H1 (cell line): Measurements from ENCODE around the gene CD84. TPM values are rescaled to one million over a fixed set of nuclear protein-coding genes. Genes with fewer than 3 reads are reported as not detected.

ENCODE experiments used
- CTCF ChIA-PET: fragments of 300-600 bp; sonication (Branson Sonifier 250); formaldehyde crosslinking; loops from one replicate; lab custom pipeline; 2021; ENCODE audit not compliant: partially characterized antibody; lab: Charles Lee
- POLR2A ChIA-PET: fragments of 300-600 bp; sonication (Branson Sonifier 250); formaldehyde crosslinking; loops from one replicate; lab custom pipeline; 2021; ENCODE audit warnings: inconsistent platforms; ENCODE audit not compliant: partially characterized antibody; lab: Charles Lee
- DNase-seq, 2 experiments: peaks; one replicate each; pipeline versions ENCODE4 v3.0.0 to v3.0.0-alpha.2; 2010 to 2022; ENCODE audit warnings: low spot score in 2 of 2, low read depth in 1 of 2, mixed read lengths in 1 of 2
- FAIRE-seq: peaks from 2 replicates; lab custom pipeline; 2011; peaks lifted over from hg19 to GRCh38; lab: Jason Lieb, UNC
- H2AFZ ChIP-seq: 2 replicates; pipeline ENCODE4 v1.8.1; 2012; ENCODE audit warnings: low read length, inconsistent platforms
- H2AK5ac ChIP-seq: 2 replicates; pipeline ENCODE4 v1.6.1; 2013; ENCODE audit warnings: low read depth, low read length
- H2BK120ac ChIP-seq: replicated peaks from 2 replicates; pipeline ENCODE3; 2013; ENCODE audit warnings: low read depth, low read length, inconsistent platforms
- H2BK12ac ChIP-seq: 2 replicates; pipeline ENCODE4 v1.6.1; 2013; ENCODE audit warnings: low read depth, low read length
- H2BK15ac ChIP-seq: 2 replicates; pipeline ENCODE4 v1.6.1; 2013; ENCODE audit warnings: low read length
- H2BK20ac ChIP-seq: 2 replicates; pipeline ENCODE4 v1.6.1; 2013; ENCODE audit warnings: low read length
- H2BK5ac ChIP-seq: 2 replicates; pipeline ENCODE4 v1.6.1; 2013; ENCODE audit warnings: low read depth, low read length
- H3K14ac ChIP-seq: 2 replicates; pipeline ENCODE4 v1.6.1; 2013; ENCODE audit warnings: inconsistent platforms; ENCODE audit not compliant: insufficient read length
- H3K18ac ChIP-seq: 2 replicates; pipeline ENCODE4 v1.6.1; 2013; ENCODE audit warnings: low read length; ENCODE audit errors: extremely low read depth
- H3K23ac ChIP-seq: 2 replicates; pipeline ENCODE4 v1.6.1; 2013; ENCODE audit warnings: inconsistent platforms; ENCODE audit not compliant: insufficient read length
- H3K23me2 ChIP-seq: 2 replicates; pipeline ENCODE4 v1.6.1; 2013; ENCODE audit warnings: low read depth, low read length
- H3K27ac ChIP-seq: 2 replicates; pipeline ENCODE4 v1.6.1; 2011; ENCODE audit warnings: low read depth, low read length, inconsistent platforms
- H3K27me3 ChIP-seq, 4 experiments: replicated peaks in 1 of 4; 1 replicate in 1 of 4; 2 replicates in 3 of 4; pipeline versions ENCODE4 v1.6.1 to v1.8.1; 2011 to 2013; ENCODE audit warnings: low read length in 3 of 4, mild to moderate bottlenecking in 3 of 4, inconsistent platforms in 2 of 4, mixed read lengths in 2 of 4, moderate library complexity in 1 of 4; ENCODE audit not compliant: control insufficient read depth in 3 of 4, insufficient read depth in 3 of 4; ENCODE audit errors: extremely low read depth in 1 of 4
- H3K36me3 ChIP-seq, 4 experiments: 2 replicates each; pipeline versions ENCODE4 v1.6.1 to v1.8.1; 2011 to 2013; ENCODE audit warnings: mild to moderate bottlenecking in 4 of 4, low read length in 3 of 4, moderate library complexity in 2 of 4, control low read depth in 1 of 4, inconsistent platforms in 1 of 4; ENCODE audit not compliant: insufficient read depth in 4 of 4, control insufficient read depth in 2 of 4
- H3K4ac ChIP-seq: replicated peaks from 2 replicates; pipeline ENCODE3; 2013; ENCODE audit warnings: low read length, low read depth, mixed read lengths, inconsistent platforms; ENCODE audit not compliant: insufficient read length
- H3K4me1 ChIP-seq, 4 experiments: replicated peaks in 1 of 4; 1 replicate in 1 of 4; 2 replicates in 3 of 4; pipeline versions ENCODE4 v1.6.1 to v1.8.1; 2011 to 2013; ENCODE audit warnings: low read length in 3 of 4, inconsistent platforms in 2 of 4, mixed read lengths in 1 of 4; ENCODE audit not compliant: insufficient read depth in 4 of 4, control insufficient read depth in 3 of 4
- H3K4me2 ChIP-seq, 2 experiments: 2 replicates each; pipeline versions ENCODE4 v1.6.1 to v1.8.1; 2011 to 2013; ENCODE audit warnings: low read depth in 2 of 2, low read length in 2 of 2, control low read depth in 1 of 2, inconsistent platforms in 1 of 2, mild to moderate bottlenecking in 1 of 2; ENCODE audit not compliant: insufficient read depth in 1 of 2
- H3K4me3 ChIP-seq, 4 experiments: fragments of 200-600, 300-600 bp in 1 of 4; sonication (generic), shearing (Covaris generic), sonication (Bioruptor Twin) in 1 of 4; 2 replicates each; pipeline versions ENCODE4 v1.5.1 to v1.8.1; 2011 to 2016; ENCODE audit warnings: low read length in 4 of 4, low read depth in 3 of 4, control low read depth in 2 of 4, inconsistent platforms in 2 of 4, mild to moderate bottlenecking in 2 of 4, mixed read lengths in 1 of 4, moderate library complexity in 1 of 4; ENCODE audit not compliant: insufficient read depth in 2 of 4; ENCODE audit errors: extremely low read depth in 1 of 4
- H3K56ac ChIP-seq: replicated peaks from 2 replicates; pipeline ENCODE3; 2013; ENCODE audit warnings: low read depth, mild to moderate bottlenecking, mixed read lengths, low read length, inconsistent platforms; ENCODE audit not compliant: insufficient read length
- H3K79me1 ChIP-seq: 2 replicates; pipeline ENCODE4 v1.6.1; 2013; ENCODE audit warnings: low read depth, low read length, control low read depth
- H3K79me2 ChIP-seq, 2 experiments: 2 replicates each; pipeline versions ENCODE4 v1.6.1 to v1.8.1; 2012 to 2013; ENCODE audit warnings: low read length in 2 of 2, mild to moderate bottlenecking in 2 of 2, inconsistent platforms in 1 of 2; ENCODE audit not compliant: insufficient read depth in 2 of 2, control insufficient read depth in 1 of 2
- H3K9ac ChIP-seq, 4 experiments: replicated peaks in 1 of 4; 1 replicate in 1 of 4; 2 replicates in 3 of 4; pipeline versions ENCODE4 v1.6.1 to v1.8.1; 2011 to 2013; ENCODE audit warnings: low read depth in 3 of 4, low read length in 3 of 4, control low read depth in 2 of 4, mild to moderate bottlenecking in 2 of 4, moderate library complexity in 2 of 4, inconsistent platforms in 1 of 4; ENCODE audit errors: extremely low read depth in 1 of 4
- H3K9me3 ChIP-seq, 2 experiments: 2 replicates each; pipeline versions ENCODE4 v1.6.1 to v1.8.1; 2012 to 2013; ENCODE audit warnings: mild to moderate bottlenecking in 2 of 2, moderate library complexity in 2 of 2, control low read depth in 1 of 2, inconsistent platforms in 1 of 2, low read depth in 1 of 2, low read length in 1 of 2, mixed read lengths in 1 of 2; ENCODE audit not compliant: insufficient read depth in 2 of 2
- H4K20me1 ChIP-seq, 2 experiments: replicated peaks in 1 of 2; 2 replicates each; pipeline versions ENCODE3 to v1.8.1; 2011 to 2013; ENCODE audit warnings: inconsistent platforms in 2 of 2, low read length in 2 of 2, mild to moderate bottlenecking in 1 of 2; ENCODE audit not compliant: insufficient read depth in 2 of 2, control insufficient read depth in 1 of 2
- H4K5ac ChIP-seq: 2 replicates; pipeline ENCODE4 v1.6.1; 2013; ENCODE audit warnings: low read length, low read depth, mixed read lengths, inconsistent platforms; ENCODE audit not compliant: insufficient read length
- H4K8ac ChIP-seq: 2 replicates; pipeline ENCODE4 v1.8.0; 2013; ENCODE audit warnings: mild to moderate bottlenecking, moderate library complexity, low read length, inconsistent platforms; ENCODE audit not compliant: insufficient read depth; ENCODE audit errors: extremely low read depth
- H4K91ac ChIP-seq: replicated peaks from 2 replicates; pipeline ENCODE3; 2013; ENCODE audit warnings: low read length, mixed read lengths, inconsistent platforms; ENCODE audit not compliant: insufficient read length
- CBX5 ChIP-seq: fragments of 300-800, 300-1000 bp; sonication (generic); IDR thresholded peaks from 2 replicates; pipeline ENCODE4 v1.7.1; 2016; ENCODE audit warnings: antibody characterized with exemption, low read length, low read depth
- CBX8 ChIP-seq: fragments of 300-800, 300-1000 bp; sonication (generic); IDR thresholded peaks from 2 replicates; pipeline ENCODE4 v1.7.1; 2016; ENCODE audit warnings: low read depth, low read length, borderline replicate concordance
- CTBP2 ChIP-seq: IDR thresholded peaks from 2 replicates; pipeline ENCODE4 v1.7.0; 2011; ENCODE audit warnings: borderline replicate concordance, mild to moderate bottlenecking, moderate library complexity, mixed read lengths, low read length; ENCODE audit not compliant: insufficient read depth, insufficient read length
- E2F6 ChIP-seq: IDR thresholded peaks from 2 replicates; pipeline ENCODE4 v1.6.1; 2012; ENCODE audit warnings: inconsistent platforms
- EP300 ChIP-seq, 2 experiments: IDR thresholded peaks; 1 replicate in 1 of 2; 2 replicates in 1 of 2; pipeline ENCODE4 v1.6.1; 2011 to 2012; ENCODE audit warnings: low read depth in 2 of 2, low read length in 2 of 2, mild to moderate bottlenecking in 2 of 2, borderline replicate concordance in 1 of 2, inconsistent platforms in 1 of 2, moderate library complexity in 1 of 2
- HDAC2 ChIP-seq, 2 experiments: fragments of 300-600 bp in 1 of 2; sonication (generic) in 1 of 2; IDR thresholded peaks; 2 replicates each; pipeline ENCODE4 v1.6.1; 2011 to 2012; ENCODE audit warnings: low read depth in 2 of 2, low read length in 2 of 2, mild to moderate bottlenecking in 2 of 2, moderate library complexity in 2 of 2, borderline replicate concordance in 1 of 2, inconsistent platforms in 1 of 2
- JUND ChIP-seq: IDR thresholded peaks from 2 replicates; pipeline ENCODE4 v1.6.1; 2011; ENCODE audit warnings: mild to moderate bottlenecking, improper control_type of control experiment, low read length
- POLR2AphosphoS5 ChIP-seq: IDR thresholded peaks from 2 replicates; pipeline ENCODE4 v1.6.1; 2011; ENCODE audit warnings: low read depth, low read length
- SIX5 ChIP-seq: IDR thresholded peaks from 2 replicates; pipeline ENCODE4 v1.6.1; 2011; ENCODE audit warnings: mild to moderate bottlenecking, low read depth, low read length
- TEAD4 ChIP-seq: IDR thresholded peaks from 2 replicates; pipeline ENCODE4 v1.6.1; 2012; ENCODE audit warnings: low read depth, low read length, inconsistent platforms, mixed read lengths
- YY1 ChIP-seq: IDR thresholded peaks from 2 replicates; pipeline ENCODE4 v1.6.1; 2011; ENCODE audit warnings: low read depth, mild to moderate bottlenecking, low read length
- ZNF274 ChIP-seq: IDR thresholded peaks from 2 replicates; pipeline ENCODE4 v1.7.0; 2012; ENCODE audit warnings: low read length, borderline replicate concordance; ENCODE audit errors: extremely low read depth
- whole genome bisulfite sequencing, 2 experiments: shearing (Covaris generic) in 1 of 2; methylation state at CpG; one replicate each; pipeline versions ENCODE4 v1.1.6 to v1.1.7; 2013 to 2015; ENCODE audit warnings: low lambda C conversion rate in 2 of 2, mixed read lengths in 2 of 2, inconsistent platforms in 1 of 2, low coverage in 1 of 2, missing lambda C conversion rate in 1 of 2; ENCODE audit not compliant: insufficient replicate concordance in 2 of 2, insufficient coverage in 1 of 2, insufficient read length in 1 of 2; ENCODE audit errors: extremely low coverage in 1 of 2, missing lambda C conversion rate in 1 of 2; 5-methylcytosine and 5-hydroxymethylcytosine counted together
- polyA plus RNA-seq, 7 experiments: library from polyadenylated mRNA; depleted of rRNA in 3 of 7; stranded (reverse) in 5 of 7; unstranded in 2 of 7; fragments of >200 nt in 5 of 7; fragments of 200-250 nt in 2 of 7; gene quantifications; 1 replicate in 5 of 7; 2 replicates in 1 of 7; 4 replicates in 1 of 7; pipeline versions ENCODE4 v1.2.1 to v1.2.3, GENCODE V29; 2011 to 2013; ENCODE audit warnings: missing spikeins in 2 of 7, mixed read lengths in 2 of 7
- total RNA-seq: library from RNA; stranded (reverse); fragmentation: NEBNext Ultra II Directional; extraction: Animal tissue kit (Norgen Biotek cat#: 25700); gene quantifications from 2 replicates; pipeline ENCODE4 v1.2.1, GENCODE V29; 2021

The CD84 gene
- total and polyA plus RNA-seq, 2 of the 8 experiments (the other 6 are each of a cell fraction or from before 2014, with no cell fraction given), result not detected

DNA sequence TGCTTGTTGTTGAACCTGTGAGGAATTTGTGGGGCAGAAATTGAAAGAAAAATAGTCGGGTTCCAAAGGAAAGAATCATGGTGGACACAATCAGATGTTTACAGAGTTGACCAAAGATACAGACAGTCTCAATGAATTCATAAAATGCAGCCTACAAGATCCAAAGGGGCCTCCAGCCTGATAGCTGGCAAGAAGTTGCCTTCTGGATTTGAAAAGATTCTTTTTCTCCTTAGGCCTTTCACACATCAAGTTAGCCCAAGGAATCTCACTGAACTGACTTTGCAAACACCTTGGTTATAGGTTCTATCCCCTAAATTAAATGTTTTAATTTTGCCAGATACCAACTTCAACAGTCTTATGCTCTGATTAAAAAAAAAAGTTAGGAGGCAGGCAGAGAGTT, 46.0 kb upstream of the CD84 start:
- Histone ChIP-seq H4K5ac (no peak overlapping the region), H2BK120ac (no peak overlapping the region), H3K27me3 (no peaks in the 10 kb centered on the region), H2BK5ac (no peak overlapping the region), H3K9me3 (no peaks in the 10 kb centered on the region), H3K4me3 (no peak overlapping the region), H4K91ac (no peak overlapping the region), H2AK5ac (no peak overlapping the region), H3K27ac (no peak overlapping the region), H3K14ac (no peak overlapping the region), H3K56ac (no peak overlapping the region), H3K9ac (no peak overlapping the region), H2BK15ac (no peak overlapping the region), H3K36me3 (no peaks in the 10 kb centered on the region), H2BK20ac (no peak overlapping the region), H2AFZ (no peak overlapping the region), H4K20me1 (no peaks in the 10 kb centered on the region), H3K4ac (no peak overlapping the region), H2BK12ac (no peak overlapping the region), H3K18ac (no peak overlapping the region), H3K23me2 (no peaks in the 10 kb centered on the region), H3K79me1 (no peaks in the 10 kb centered on the region), H3K79me2 (no peaks in the 10 kb centered on the region), H3K4me2 (no peak overlapping the region), H3K23ac (no peak overlapping the region), H4K8ac (no peak overlapping the region), H3K4me1 (no peaks in the 10 kb centered on the region)
- FAIRE-seq (no peak), DNase-seq (peak in 1 of 2 experiments; percentile 6)
- WGBS, 2 experiments, result 90% methylated on average over 1 of the region's 1 CpG; no CpG with 5 or more reads in 1 of the 2 experiments
- ChIA-PET CTCF (interaction anchor here (1.6 kb wide), 1 partner anchor 56 kb away, joined by 6 read pairs; no protein-coding TSS in a partner anchor), POLR2A (no interaction called here)
- TF ChIP-seq CTBP2 (no peak), E2F6 (no peak), JUND (no peak), HDAC2 (IDR thresholded peaks at IDR 0.05; ENCODE audit: borderline replicate concordance in 1 of 2, low read depth in 2 of 2, low read length in 2 of 2) (no peak), CBX5 (no peak), EP300 (IDR thresholded peaks at IDR 0.05; ENCODE audit: borderline replicate concordance in 1 of 2, low read depth in 2 of 2, low read length in 2 of 2) (no peak), TEAD4 (no peak), SIX5 (no peak), YY1 (no peak), POLR2AphosphoS5 (no peak), ZNF274 (no peak), CBX8 (no peak)
